ENCODE data around the gene LRCOL1. TPM values are rescaled to one million over a fixed set of nuclear protein-coding genes. Genes with fewer than 3 reads are reported as not detected.

The LRCOL1 gene
- total and polyA plus RNA-seq, 2 of the 13 experiments (the other 11 are each of a cell fraction or from before 2014, with no cell fraction given), result not detected

DNA sequence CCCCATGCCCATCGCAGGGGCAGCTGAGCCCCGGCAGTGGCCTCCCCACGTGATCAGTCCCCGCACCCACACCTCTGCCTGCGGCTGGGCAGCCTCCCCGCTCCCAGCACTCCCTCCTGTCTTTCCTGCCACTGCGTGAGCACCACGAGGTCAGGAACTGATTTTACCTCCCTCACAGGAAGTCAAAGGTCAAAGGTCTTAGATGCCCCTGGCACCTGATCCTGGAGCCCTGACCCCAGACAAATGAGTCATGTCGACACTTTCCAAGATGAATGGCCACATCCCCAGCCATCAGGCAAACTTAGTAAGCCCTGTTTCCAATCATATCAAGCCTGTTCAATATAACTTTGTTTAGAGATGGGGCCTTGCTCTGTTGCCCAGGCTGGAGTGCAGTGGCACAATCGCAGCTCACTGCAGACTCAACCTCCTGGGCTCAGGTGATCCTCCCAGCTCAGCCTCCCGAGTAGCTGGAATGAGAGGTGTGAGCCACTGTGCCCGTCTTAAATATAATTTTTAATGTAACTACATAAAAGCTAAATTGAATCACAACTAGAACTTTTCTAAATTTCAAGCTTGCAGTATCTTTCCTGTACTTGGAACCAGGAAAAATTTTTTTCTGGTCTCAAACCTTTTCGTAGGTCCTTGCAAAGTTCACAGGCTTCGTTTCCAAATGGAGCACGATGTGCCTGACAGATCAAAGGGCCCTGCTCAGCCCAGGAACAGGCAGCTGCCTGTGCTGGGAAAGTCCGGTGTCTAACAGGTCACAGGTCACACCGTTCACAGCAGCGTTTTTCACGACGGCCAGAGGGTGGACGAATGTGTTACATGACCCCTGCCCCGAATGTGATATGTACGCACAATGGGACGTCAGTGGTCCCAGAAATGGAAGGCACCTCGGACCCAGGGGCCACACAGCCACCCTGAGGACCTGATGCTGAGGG is 1.9 kb downstream of the LRCOL1 start (continued):
- TF ChIP-seq, protein P1, sequence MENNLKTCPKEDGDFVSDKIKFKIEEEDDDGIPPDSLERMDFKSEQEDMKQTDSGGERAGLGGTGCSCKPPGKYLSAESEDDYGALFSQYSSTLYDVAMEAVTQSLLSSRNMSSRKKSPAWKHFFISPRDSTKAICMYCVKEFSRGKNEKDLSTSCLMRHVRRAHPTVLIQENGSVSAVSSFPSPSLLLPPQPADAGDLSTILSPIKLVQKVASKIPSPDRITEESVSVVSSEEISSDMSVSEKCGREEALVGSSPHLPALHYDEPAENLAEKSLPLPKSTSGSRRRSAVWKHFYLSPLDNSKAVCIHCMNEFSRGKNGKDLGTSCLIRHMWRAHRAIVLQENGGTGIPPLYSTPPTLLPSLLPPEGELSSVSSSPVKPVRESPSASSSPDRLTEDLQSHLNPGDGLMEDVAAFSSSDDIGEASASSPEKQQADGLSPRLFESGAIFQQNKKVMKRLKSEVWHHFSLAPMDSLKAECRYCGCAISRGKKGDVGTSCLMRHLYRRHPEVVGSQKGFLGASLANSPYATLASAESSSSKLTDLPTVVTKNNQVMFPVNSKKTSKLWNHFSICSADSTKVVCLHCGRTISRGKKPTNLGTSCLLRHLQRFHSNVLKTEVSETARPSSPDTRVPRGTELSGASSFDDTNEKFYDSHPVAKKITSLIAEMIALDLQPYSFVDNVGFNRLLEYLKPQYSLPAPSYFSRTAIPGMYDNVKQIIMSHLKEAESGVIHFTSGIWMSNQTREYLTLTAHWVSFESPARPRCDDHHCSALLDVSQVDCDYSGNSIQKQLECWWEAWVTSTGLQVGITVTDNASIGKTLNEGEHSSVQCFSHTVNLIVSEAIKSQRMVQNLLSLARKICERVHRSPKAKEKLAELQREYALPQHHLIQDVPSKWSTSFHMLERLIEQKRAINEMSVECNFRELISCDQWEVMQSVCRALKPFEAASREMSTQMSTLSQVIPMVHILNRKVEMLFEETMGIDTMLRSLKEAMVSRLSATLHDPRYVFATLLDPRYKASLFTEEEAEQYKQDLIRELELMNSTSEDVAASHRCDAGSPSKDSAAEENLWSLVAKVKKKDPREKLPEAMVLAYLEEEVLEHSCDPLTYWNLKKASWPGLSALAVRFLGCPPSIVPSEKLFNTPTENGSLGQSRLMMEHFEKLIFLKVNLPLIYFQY (CRISPR knock-in tag; IDR thresholded peaks at IDR 0.05; ENCODE audit: borderline replicate concordance), result no peak
- TF ChIP-seq, protein P2, sequence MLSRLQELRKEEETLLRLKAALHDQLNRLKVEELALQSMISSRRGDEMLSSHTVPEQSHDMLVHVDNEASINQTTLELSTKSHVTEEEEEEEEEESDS (CRISPR knock-in tag; IDR thresholded peaks at IDR 0.05; ENCODE audit: borderline replicate concordance), result no peak
- TF ChIP-seq, protein P3, sequence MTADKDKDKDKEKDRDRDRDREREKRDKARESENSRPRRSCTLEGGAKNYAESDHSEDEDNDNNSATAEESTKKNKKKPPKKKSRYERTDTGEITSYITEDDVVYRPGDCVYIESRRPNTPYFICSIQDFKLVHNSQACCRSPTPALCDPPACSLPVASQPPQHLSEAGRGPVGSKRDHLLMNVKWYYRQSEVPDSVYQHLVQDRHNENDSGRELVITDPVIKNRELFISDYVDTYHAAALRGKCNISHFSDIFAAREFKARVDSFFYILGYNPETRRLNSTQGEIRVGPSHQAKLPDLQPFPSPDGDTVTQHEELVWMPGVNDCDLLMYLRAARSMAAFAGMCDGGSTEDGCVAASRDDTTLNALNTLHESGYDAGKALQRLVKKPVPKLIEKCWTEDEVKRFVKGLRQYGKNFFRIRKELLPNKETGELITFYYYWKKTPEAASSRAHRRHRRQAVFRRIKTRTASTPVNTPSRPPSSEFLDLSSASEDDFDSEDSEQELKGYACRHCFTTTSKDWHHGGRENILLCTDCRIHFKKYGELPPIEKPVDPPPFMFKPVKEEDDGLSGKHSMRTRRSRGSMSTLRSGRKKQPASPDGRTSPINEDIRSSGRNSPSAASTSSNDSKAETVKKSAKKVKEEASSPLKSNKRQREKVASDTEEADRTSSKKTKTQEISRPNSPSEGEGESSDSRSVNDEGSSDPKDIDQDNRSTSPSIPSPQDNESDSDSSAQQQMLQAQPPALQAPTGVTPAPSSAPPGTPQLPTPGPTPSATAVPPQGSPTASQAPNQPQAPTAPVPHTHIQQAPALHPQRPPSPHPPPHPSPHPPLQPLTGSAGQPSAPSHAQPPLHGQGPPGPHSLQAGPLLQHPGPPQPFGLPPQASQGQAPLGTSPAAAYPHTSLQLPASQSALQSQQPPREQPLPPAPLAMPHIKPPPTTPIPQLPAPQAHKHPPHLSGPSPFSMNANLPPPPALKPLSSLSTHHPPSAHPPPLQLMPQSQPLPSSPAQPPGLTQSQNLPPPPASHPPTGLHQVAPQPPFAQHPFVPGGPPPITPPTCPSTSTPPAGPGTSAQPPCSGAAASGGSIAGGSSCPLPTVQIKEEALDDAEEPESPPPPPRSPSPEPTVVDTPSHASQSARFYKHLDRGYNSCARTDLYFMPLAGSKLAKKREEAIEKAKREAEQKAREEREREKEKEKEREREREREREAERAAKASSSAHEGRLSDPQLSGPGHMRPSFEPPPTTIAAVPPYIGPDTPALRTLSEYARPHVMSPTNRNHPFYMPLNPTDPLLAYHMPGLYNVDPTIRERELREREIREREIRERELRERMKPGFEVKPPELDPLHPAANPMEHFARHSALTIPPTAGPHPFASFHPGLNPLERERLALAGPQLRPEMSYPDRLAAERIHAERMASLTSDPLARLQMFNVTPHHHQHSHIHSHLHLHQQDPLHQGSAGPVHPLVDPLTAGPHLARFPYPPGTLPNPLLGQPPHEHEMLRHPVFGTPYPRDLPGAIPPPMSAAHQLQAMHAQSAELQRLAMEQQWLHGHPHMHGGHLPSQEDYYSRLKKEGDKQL (CRISPR knock-in tag; IDR thresholded peaks at IDR 0.05; ENCODE audit: low read depth), result no peak
- TF ChIP-seq, protein P4, sequence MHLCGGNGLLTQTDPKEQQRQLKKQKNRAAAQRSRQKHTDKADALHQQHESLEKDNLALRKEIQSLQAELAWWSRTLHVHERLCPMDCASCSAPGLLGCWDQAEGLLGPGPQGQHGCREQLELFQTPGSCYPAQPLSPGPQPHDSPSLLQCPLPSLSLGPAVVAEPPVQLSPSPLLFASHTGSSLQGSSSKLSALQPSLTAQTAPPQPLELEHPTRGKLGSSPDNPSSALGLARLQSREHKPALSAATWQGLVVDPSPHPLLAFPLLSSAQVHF (CRISPR knock-in tag; IDR thresholded peaks at IDR 0.05), result no peak
- no peak for TF ChIP-seq MED13 (CRISPR knock-in tag; IDR thresholded peaks at IDR 0.05)
- no peak for TF ChIP-seq MIER2 (CRISPR knock-in tag; IDR thresholded peaks at IDR 0.05)
- no peak for TF ChIP-seq GTF2F1 (IDR thresholded peaks at IDR 0.05; ENCODE audit: low read length)
- TF ChIP-seq, protein P5, sequence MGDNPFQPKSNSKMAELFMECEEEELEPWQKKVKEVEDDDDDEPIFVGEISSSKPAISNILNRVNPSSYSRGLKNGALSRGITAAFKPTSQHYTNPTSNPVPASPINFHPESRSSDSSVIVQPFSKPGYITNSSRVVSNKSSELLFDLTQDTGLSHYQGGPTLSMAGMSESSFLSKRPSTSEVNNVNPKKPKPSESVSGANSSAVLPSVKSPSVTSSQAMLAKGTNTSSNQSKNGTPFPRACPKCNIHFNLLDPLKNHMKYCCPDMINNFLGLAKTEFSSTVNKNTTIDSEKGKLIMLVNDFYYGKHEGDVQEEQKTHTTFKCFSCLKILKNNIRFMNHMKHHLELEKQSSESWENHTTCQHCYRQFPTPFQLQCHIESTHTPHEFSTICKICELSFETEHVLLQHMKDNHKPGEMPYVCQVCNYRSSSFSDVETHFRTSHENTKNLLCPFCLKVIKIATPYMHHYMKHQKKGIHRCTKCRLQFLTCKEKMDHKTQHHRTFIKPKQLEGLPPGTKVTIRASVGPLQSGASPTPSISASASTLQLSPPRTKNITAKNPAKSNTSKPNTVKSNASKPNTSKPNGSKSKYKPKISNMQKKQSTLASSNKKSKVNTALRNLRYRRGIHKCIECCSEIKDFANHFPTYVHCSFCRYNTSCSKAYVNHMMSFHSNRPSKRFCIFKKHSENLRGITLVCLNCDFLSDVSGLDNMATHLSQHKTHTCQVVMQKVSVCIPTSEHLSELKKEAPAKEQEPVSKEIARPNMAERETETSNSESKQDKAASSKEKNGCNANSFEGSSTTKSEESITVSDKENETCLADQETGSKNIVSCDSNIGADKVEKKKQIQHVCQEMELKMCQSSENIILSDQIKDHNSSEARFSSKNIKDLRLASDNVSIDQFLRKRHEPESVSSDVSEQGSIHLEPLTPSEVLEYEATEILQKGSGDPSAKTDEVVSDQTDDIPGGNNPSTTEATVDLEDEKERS (CRISPR knock-in tag; IDR thresholded peaks at IDR 0.05), result no peak
- TF ChIP-seq, protein P6, sequence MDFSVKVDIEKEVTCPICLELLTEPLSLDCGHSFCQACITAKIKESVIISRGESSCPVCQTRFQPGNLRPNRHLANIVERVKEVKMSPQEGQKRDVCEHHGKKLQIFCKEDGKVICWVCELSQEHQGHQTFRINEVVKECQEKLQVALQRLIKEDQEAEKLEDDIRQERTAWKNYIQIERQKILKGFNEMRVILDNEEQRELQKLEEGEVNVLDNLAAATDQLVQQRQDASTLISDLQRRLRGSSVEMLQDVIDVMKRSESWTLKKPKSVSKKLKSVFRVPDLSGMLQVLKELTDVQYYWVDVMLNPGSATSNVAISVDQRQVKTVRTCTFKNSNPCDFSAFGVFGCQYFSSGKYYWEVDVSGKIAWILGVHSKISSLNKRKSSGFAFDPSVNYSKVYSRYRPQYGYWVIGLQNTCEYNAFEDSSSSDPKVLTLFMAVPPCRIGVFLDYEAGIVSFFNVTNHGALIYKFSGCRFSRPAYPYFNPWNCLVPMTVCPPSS (IDR thresholded peaks at IDR 0.05), result no peak
- 0 out of 2 replicates have a peak, but pooled peaks have one; percentile 28 for TF ChIP-seq ZNF451 (CRISPR knock-in tag; IDR thresholded peaks at IDR 0.05)
- TF ChIP-seq GATAD2A (CRISPR knock-in tag; IDR thresholded peaks at IDR 0.05), result peak; percentile 83
- no peak for TF ChIP-seq AGO2 (optimal IDR thresholded peaks at IDR 0.05; ENCODE audit: low read depth, low read length)

All from HepG2 (cell line).